Gastroesophageal sphincter (tissue), 4 donors: ENCODE results near the gene CPLX4. TPM values are rescaled to one million over a fixed set of nuclear protein-coding genes. Genes with fewer than 3 reads are reported as not detected.

Experiments
- ATAC-seq: fragments of 150-250 bp; one replicate; pipeline ENCODE4 v1.9.1; 2016; ENCODE audit warnings: mild to moderate bottlenecking, moderate library complexity
- H3K27ac ChIP-seq, 4 donors: fragments of 200-600 bp; sonication (generic) in 3 of 4; 1 replicate in 3 of 4; 2 replicates in 1 of 4; pipeline ENCODE4 v1.5.1; 2016 to 2019
- H3K27me3 ChIP-seq: fragments of 200-600 bp; sonication (generic); one replicate; pipeline ENCODE4 v1.5.1; 2019
- H3K36me3 ChIP-seq, 2 donors: fragments of 200-600 bp; sonication (generic); one replicate each; pipeline ENCODE4 v1.5.1; 2019; ENCODE audit warnings: control low read depth in 1 of 2
- H3K4me1 ChIP-seq, 3 donors: fragments of 200-600 bp; sonication (generic); 1 replicate in 2 of 3; 2 replicates in 1 of 3; pipeline ENCODE4 v1.5.1; 2016 to 2019; ENCODE audit warnings: control low read depth in 2 of 3
- H3K4me3 ChIP-seq, 2 donors: fragments of 200-600 bp; sonication (generic); one replicate each; pipeline ENCODE4 v1.5.1; 2019; ENCODE audit warnings: mild to moderate bottlenecking in 1 of 2, moderate library complexity in 1 of 2
- H3K9me3 ChIP-seq, 3 donors: fragments of 200-600 bp; sonication (generic); one replicate each; pipeline ENCODE4 v1.5.1; 2017 to 2019; ENCODE audit warnings: control low read depth in 2 of 3
- EP300 ChIP-seq: sonication (generic); formaldehyde crosslinking; IDR thresholded peaks from one replicate; pipeline ENCODE4 v1.6.1; 2017; ENCODE audit warnings: antibody characterized with exemption, mild to moderate bottlenecking
- POLR2A ChIP-seq, 2 donors: fragments of 450-650 bp; IDR thresholded peaks; one replicate each; pipeline ENCODE4 v1.6.1; 2017; ENCODE audit warnings: antibody characterized with exemption in 2 of 2, mild to moderate bottlenecking in 2 of 2, moderate library complexity in 1 of 2
- POLR2AphosphoS5 ChIP-seq: sonication (generic); formaldehyde crosslinking; IDR thresholded peaks from one replicate; pipeline ENCODE4 v1.6.1; 2017; ENCODE audit warnings: antibody characterized with exemption
- WGBS, 2 donors: methylation state at CpG; one replicate each; pipeline ENCODE4 v1.1.5; 2018; ENCODE audit warnings: low coverage in 1 of 2; 5-methylcytosine and 5-hydroxymethylcytosine counted together
- total RNA-seq, 4 donors: library from RNA; depleted of rRNA; stranded (reverse); fragments of >200 nt; gene quantifications; one replicate each; pipeline ENCODE4 v1.1.0, GENCODE V29; 2016
- TF ChIP-seq, protein P1 (sequence below), 4 experiments: fragments of 200-600 bp in 2 of 4; fragments of 450-650 bp in 2 of 4; sonication (generic) in 1 of 4; IDR thresholded peaks; one replicate each; pipeline ENCODE4 v1.5.1; 2017 to 2019; ENCODE audit warnings: antibody characterized with exemption in 4 of 4, mild to moderate bottlenecking in 2 of 4, moderate library complexity in 2 of 4

CPLX4 gene
- total RNA-seq, 4 donors from 2014 or later: not detected

DNA sequence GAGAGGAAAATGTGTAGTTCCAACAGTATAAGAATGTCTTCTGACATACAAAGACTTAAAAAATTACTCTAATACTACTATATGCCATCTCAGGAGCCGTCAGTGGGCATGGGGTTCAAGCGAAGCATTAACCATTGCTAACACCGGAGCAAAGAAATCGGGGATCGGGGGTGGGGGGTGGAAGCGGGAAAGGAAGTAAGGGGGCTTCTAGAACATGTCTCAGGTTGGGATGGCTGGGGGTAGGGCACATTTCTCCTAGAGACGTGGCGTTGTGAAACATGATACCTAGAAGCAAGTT, 39.9 kb upstream of the CPLX4 start:
- Histone ChIP-seq H3K36me3 (peaks cover 0 to 23% of the 10 kb centered on the region in 2 donors), H3K4me3 (peak overlapping the region; percentile 78 to 90), H3K27me3 (no peaks in the 10 kb centered on the region), H3K9me3 (no peaks in the 10 kb centered on the region), H3K27ac (peak overlapping the region; percentile 70 to 92 (median 92)), H3K4me1 (peaks cover 3 to 37% (median 4%) of the 10 kb centered on the region in 3 donors)
- ATAC-seq: no peak
- 0% methylated on average over 8 of the region's 8 CpGs for WGBS, 2 donors
- TF ChIP-seq POLR2AphosphoS5 (no peak), POLR2A (IDR thresholded peaks at IDR 0.05) (no peak), EP300 (no peak)
- TF ChIP-seq, protein P1, sequence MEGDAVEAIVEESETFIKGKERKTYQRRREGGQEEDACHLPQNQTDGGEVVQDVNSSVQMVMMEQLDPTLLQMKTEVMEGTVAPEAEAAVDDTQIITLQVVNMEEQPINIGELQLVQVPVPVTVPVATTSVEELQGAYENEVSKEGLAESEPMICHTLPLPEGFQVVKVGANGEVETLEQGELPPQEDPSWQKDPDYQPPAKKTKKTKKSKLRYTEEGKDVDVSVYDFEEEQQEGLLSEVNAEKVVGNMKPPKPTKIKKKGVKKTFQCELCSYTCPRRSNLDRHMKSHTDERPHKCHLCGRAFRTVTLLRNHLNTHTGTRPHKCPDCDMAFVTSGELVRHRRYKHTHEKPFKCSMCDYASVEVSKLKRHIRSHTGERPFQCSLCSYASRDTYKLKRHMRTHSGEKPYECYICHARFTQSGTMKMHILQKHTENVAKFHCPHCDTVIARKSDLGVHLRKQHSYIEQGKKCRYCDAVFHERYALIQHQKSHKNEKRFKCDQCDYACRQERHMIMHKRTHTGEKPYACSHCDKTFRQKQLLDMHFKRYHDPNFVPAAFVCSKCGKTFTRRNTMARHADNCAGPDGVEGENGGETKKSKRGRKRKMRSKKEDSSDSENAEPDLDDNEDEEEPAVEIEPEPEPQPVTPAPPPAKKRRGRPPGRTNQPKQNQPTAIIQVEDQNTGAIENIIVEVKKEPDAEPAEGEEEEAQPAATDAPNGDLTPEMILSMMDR (IDR thresholded peaks at IDR 0.05): no peak

DNA sequence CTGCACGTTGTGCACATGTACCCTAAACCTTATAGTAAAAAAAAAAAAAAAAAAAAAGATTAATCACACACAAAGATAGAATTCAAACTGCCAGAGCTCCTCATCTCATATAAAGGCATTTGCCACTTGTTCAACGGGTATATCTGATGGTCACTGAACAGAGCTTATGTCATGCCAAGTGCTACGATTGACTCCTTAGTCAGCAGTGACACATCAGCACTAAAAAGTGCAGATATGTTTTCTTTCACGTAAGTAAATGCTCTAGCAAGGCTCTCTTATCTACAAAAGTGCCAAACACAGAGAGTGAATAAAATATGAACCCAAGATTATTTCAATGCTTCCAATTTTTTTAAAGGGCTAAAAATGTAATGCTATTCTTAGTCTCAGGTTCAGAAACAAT, 39.5 kb upstream of the CPLX4 start:
- TF ChIP-seq EP300 (no peak), POLR2AphosphoS5 (no peak)
- TF ChIP-seq, protein P1 (IDR thresholded peaks at IDR 0.05): no peak
- ATAC-seq: no peak

DNA sequence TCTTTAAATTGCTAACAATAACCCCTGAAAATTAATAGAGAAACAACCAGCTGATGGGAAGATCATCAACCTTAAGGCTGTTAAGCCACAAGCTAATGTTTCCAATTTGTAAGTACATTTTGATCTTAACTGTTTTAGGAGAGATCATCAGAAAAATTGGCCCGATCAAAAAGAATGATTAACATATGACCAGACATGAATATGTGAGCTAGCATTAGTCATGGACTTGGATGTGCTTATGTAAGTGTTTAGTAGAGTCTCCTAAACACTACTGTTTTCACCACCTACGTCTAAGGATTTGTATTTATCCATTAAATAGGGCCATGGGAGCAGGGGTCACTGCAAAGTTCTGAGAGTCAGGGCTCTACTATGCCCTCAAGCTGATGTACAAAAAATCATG, 36.3 kb upstream of the CPLX4 start:
- H3K9me3 ChIP-seq: no peaks in the 10 kb centered on the region
- WGBS, 2 donors: 69 to 79% methylated on average over 2 of the region's 2 CpGs
- peaks cover 0 to 28% (median 3%) of the 10 kb centered on the region in 3 donors for H3K4me1 ChIP-seq
- H3K27me3 ChIP-seq: no peaks in the 10 kb centered on the region
- H3K4me3 ChIP-seq: no peak overlapping the region
- TF ChIP-seq POLR2A (IDR thresholded peaks at IDR 0.05): no peak
- no peak for TF ChIP-seq POLR2AphosphoS5
- TF ChIP-seq EP300: no peak
- TF ChIP-seq, protein P1 (IDR thresholded peaks at IDR 0.05): no peak
- H3K36me3 ChIP-seq: peaks cover 1 to 60% of the 10 kb centered on the region in 2 donors
- no peak overlapping the region for H3K27ac ChIP-seq
- ATAC-seq: no peak

More for the DNA sequence above, 39.5 kb upstream of the CPLX4 start:
- 0 to 3% methylated on average over 4 of the region's 4 CpGs for WGBS, 2 donors
- Histone ChIP-seq H3K27ac (peak overlapping the region in 2 of 4 donors; percentile 92), H3K36me3 (peaks cover 0 to 28% of the 10 kb centered on the region in 2 donors), H3K4me1 (peaks cover 3 to 37% (median 4%) of the 10 kb centered on the region in 3 donors), H3K27me3 (no peaks in the 10 kb centered on the region), H3K4me3 (peak overlapping the region; percentile 78 to 90), H3K9me3 (no peaks in the 10 kb centered on the region)

DNA sequence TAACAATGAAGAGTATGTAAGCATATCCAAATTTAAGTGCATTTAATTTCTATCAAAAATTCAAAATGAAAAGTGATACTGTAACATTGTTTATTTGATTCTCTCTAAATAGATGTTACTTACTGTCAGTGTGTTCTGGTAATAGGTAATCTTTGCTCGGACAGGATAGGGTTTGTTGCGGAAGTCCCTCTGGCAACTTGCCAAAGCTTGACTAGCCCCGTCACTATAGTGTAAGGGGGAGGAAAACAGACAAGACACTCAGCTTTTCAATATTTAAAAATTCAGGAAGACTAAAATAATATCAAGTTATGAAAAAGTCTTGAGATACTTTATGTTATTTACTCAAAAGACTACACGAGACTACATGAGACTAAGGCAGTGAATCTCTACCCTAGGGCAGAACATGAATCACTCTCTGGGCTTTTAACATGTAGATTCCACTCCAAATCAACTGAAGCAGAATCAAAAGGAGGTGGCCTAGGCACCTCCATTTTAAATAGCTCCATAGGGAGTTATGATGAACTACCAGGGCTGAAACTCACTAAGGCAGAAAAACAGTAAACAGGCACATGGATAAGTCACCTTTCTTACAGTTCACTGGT, 34.7 kb upstream of the CPLX4 start:
- TF ChIP-seq POLR2A (IDR thresholded peaks at IDR 0.05) (no peak), POLR2AphosphoS5 (no peak), EP300 (no peak)
- TF ChIP-seq, protein P1 (IDR thresholded peaks at IDR 0.05): no peak
- H3K4me1 ChIP-seq: peaks cover 0 to 22% (median 3%) of the 10 kb centered on the region in 3 donors
- no peak overlapping the region for H3K4me3 ChIP-seq
- no peak overlapping the region for H3K27ac ChIP-seq
- peaks cover 2 to 75% of the 10 kb centered on the region in 2 donors for H3K36me3 ChIP-seq
- ATAC-seq: no peak
- WGBS, 2 donors: 65% methylated on average over 4 of the region's 4 CpGs
- H3K9me3 ChIP-seq: no peaks in the 10 kb centered on the region
- no peaks in the 10 kb centered on the region for H3K27me3 ChIP-seq

DNA sequence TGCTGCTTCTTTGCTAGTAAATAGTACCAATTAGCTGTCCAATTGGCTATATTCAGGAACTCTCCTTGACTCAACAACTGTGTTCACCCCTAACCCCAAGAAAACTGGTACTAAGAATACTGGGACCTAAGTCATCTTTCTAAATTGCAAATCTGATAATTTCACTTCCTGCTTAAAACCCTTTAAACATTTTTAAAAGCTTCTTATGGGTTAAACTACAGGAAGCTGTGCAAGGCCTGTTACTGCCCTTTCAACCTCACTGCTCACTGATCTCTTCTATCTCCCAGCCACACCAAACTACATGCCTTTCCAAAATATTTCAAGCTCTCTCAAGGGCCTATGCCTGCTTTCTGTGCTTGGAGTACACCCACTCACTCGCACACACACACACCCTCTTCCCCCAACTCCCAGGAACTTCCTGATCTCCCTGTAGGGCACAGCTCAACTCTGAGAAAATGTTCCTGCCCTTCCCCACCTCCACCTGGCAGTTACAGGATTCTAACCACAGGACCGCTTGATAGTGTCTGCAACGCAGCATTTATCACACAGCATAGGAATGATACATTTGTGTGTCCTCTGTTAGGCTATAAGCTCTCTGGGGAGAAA, 33.9 kb upstream of the CPLX4 start:
- no peak for TF ChIP-seq EP300
- Histone ChIP-seq H3K27ac (no peak overlapping the region), H3K4me1 (peaks cover 0 to 14% (median 2%) of the 10 kb centered on the region in 3 donors), H3K27me3 (no peaks in the 10 kb centered on the region), H3K4me3 (no peak overlapping the region), H3K9me3 (no peaks in the 10 kb centered on the region), H3K36me3 (peaks cover 2 to 84% of the 10 kb centered on the region in 2 donors)
- ATAC-seq: no peak
- 92 to 100% methylated on average over 2 to 3 of the region's 3 CpGs for WGBS, 2 donors
